Measurements from ENCODE around the gene MT1A.
"Not testable (repeated sequence)": the region's sequence is repeated elsewhere in the genome, so short reads cannot be mapped to it uniquely, and the experiment has no call there.

MT1A gene

DNA sequence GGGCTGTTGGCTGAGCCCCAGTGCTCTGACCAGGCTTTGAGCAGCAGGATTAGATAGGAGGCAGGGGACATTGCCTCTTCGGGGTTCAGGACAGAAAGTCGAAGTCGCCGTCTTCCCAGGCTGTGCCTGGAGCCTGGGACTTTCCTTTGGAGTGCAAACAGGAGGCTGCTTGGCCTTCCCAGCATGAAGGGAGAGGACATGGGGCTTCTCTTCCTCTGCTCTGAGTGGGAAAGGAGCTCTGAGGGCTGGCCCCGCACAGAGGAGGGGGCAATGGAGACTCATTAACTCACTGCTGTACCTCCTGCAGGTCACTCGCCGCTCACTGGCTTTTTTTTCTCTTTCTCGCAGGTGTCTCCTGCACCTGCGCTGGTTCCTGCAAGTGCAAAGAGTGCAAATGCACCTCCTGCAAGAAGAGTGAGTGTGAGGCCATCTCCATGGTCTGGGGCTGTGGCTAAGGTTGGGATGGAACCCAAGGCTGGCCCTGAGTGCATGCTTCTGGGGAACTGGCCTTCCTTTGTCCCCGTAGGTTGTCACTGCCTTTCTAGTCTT, 19.9 kb downstream of the MT1A start:
- DNase-seq, result no peak

DNA sequence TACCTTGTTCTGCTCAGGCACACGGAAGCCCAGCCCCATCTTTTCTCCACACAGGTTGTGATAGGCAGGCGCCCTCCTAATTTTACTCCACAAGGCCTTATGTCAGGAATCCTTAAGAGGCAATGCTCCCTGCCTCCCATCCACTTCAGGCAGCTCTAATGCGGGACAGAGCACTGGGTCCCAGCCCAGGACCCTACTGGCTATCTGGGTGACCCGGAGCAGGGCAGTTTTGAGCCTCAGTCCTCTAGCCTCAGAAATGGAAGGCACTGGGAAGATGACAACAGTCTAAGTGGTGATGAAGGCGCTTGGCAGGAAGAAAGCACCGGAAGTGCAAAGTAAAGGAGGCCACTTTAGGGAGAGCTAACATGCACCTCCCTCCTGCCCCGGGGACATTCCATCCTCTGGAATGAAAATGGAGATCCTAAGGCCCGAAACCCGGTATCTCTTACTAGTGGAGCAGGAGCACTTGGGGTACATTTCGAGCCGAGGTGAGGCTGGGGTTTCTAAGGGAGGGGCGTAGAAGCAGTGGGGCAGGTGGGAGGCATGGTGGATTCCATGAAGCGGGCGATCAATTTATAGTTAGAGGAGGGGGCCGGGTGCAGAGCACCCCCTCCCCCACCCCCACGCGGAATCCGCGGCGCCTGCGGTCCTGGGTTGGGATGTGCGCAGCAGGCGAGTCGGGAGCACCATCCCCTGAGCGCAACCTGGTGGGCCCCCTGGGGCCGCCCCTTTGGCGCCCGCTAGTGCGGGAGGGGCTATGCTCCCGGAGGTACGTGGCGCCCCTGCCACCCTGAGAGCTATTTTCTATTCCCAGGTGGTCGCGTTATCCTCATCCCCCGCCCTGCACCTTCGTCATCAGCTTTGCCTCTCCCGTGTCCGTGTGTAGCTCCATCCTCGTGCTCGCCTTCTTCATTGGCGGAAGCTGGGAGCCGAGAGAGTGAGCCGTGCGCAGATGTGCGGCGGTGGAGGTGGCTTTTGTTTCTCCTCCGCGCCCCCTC, 24.2 kb downstream of the MT1A start:
- no peak for DNase-seq

DNA sequence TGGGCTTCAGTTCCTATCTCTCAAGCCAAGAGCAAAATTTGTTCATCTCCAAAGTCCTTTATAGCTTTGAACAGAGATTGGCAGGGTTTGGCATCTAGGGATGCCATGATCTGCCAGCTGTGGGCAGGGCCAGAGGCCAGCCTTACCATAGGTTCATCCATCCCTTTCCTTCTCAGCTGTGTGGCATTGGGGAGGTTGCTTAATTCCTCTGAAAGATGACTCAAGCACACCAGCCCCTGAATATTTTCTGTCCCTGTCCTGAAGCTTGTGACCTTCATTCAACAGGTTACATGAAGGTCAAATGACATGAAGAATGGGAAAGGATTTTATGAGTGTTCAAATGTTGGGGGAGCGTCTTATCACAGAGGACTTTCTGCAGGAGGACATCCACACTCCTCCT, 26.0 kb downstream of the MT1A start:
- no peak for DNase-seq

DNA sequence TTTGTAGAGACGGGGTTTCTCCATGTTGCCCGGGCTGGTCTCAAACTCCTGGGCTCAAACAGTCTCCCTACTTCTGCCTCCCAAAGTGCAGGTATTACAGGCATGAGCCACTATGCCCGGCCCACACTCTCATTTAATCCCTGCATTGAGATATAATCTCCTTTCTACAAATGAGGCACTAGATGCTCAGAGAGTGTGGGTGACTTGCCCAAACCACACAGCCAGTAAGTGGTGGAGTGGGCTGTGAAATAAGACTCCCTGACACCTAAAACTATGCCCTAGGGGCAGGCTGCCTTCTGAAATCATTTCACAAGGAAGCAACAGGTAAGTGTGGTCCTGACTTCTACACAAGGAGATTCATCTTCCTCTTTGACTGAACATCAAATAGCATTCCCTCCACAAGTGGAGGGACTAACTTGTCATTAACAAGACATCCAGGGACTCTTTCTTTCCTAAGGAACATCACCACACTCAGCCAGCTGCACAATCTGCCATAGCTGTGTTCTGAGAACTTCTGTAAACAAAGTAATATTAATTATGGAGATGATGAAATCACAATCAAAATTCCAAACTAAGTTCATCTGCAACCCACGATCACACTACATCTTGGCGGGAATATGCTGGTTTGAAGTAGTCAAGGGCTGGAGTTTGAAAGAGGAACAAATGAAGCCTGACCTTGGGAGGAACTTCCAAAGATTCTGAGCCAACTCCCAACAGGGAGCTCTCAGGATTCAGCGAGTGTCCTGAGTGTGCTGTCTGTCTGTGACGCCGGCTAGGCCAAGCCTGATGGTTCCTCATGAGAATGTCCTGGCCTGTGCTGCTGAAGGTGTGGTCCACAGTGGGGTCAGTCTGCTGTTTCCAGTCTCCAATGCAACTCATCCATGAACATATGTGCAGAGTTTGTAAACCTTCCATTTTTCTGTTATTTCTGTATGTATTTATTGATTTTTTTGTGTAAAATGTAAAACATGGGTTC, 27.1 kb downstream of the MT1A start:
- not testable (repeated sequence) for DNase-seq

DNA sequence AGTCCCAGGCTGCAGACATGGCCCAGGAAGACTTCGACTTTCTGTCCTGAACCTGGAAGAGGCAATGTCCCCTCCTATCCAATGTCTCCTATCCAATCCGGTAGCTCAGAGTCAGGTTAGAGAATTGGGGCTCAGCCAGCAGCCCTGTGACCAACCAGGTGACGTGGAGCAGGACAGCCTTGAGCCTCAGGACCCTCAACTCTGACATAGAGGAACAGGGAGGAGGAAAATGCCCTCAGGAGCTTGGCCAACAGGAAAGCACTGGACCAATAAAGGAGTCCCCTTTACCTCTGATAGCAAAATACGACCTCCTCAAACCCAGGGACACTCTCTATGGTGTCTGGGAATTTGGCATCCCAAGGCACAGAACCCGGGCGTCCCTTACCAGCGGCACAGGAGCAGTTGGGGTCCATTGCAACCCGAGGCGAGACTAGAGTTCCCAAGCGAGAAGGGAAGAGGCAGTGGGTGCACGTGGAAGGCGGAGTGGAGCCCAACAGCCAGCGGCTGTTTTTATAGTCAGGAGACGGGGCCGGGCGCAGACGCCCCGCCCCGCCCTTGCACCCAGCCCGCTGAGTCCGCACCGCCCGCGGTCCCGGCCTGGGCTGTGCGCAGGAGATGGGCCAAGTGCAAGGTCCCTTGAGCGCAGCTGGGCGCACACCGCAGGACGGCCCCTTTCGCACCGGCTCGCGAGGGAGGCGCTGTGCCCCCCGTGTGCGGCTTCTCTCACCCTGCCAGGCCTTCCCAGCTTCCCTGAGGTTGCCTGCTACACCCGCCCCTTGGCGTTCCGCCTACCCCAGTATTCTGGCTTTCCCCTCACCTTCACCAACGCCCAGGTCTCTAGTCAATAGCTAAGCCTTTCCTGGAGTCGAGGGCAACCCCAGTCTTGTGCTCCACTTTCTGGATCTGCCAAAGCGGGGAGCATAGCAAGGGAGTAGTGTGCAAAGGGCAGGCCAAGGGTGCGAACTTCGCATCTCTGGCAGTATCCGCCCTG, 29.4 kb downstream of the MT1A start, which contains the start of gene MT1G:
Gene MT1G (minus strand): TSS at position 485 of the 991 bp plus-strand sequence. CDS start 72 bp downstream, at position 413.
- DNase-seq, result no peak

DNA sequence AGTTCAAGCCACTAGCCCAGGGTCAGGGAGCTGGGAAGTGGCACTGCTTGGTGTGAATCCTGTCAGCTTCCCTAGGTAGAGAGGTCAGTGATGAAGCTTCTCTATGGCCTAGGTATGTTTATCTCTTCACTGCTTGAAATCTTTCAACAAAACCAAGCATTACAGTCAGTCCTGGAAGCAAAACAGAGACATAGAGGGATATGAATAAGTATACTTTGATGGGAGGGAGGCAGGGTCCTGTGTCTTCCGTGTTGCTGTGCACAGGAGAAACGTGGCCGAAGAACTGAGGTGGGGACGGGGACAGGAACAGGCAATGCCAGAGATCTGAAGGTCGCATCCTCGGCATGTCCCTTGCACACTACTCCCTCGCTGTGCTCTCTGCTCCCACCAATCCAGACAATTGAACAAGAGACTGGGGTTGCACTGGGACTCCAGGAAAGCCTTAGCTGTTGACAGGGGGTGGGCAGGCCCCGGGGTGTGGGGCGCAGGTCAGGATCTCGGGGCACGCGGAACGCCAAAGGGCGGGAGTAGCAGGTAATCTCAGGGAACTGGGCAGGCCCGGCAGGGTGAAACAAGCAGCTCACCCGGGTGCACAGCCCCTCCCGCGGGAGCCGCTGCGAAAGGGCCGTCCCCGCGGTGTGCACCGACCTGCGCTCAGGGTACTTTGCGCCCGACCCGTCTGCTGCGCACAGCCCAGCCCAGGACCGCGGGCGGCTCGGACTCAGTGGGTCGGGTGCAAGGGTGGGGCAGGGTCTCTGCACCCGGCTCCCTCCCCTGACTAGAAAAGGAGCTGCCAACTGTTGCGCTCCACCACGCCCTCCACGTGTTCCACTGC, 30.8 kb downstream of the MT1A start, which contains the start of gene MT1H:
Gene MT1H (plus strand): TSS at position 810 of the 835 bp plus-strand sequence. CDS start 71 bp downstream, outside the sequence.
- DNase-seq, result no peak

DNA sequence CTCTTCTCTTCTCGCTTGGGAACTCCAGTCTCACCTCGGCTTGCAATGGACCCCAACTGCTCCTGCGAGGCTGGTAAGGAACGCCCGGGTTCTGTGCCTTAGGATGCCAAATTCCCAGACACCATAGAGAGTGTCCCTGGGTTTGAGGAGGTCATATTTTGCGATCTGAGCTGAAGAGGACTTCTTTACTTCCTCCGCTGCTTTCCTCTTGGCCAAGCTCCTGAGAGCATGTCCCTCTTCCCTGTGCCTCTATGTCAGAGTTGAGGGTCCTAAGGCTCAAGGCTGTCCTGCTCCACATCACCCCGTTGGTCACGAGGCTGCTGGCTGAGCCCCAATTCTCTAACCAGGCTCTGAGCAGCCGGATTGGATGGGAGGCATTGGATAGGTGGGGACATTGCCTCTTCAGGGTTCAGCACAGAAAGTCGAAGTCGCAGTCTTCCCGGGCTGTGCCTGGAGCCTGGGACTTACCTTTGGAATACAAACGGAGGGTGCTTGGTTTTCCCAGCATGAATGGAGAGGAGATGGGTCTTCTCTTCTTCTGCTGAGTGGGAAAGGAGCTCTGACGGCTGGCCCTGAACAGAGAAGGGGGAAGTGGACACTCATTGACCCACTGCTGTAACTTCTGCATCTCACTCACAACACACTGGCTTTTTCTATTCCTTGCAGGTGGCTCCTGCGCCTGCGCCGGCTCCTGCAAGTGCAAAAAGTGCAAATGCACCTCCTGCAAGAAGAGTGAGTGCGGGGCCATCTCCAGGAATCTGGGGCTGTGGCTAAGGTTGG, 31.6 kb downstream of the MT1A start:
- DNase-seq, result no peak

DNA sequence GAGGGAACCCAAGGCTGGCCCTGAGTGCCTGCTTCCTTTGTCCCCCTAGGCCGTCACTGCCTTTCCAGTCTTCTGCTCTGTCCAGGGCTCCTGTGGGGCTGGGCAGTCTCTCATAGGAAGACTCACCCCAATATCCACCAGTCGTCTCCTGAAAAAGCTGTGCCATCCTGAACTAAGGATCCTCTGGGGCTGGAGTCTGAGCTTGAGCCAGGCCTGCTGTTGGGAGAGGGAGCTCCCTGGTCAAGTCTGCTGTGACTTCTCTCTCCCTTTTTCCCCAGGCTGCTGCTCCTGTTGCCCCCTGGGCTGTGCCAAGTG, 32.1 kb downstream of the MT1A start:
- DNase-seq, result no peak

DNA sequence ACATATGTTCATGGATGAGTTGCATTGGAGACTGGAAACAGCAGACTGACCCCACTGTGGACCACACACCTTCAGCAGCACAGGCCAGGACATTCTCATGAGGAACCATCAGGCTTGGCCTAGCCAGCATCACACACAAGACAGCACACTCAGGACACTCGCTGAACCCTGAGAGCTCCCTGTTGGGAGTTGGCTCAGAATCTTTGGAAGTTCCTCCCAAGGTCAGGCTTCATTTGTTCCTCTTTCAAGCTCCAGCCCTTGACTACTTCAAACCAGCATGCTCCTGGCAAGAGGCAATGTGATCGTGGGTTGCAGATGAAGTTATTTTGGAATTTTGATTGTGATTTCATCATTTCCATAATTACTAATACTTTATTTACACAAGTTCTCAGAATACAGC, 33.2 kb downstream of the MT1A start:
- DNase-seq, result not testable (repeated sequence)

DNA sequence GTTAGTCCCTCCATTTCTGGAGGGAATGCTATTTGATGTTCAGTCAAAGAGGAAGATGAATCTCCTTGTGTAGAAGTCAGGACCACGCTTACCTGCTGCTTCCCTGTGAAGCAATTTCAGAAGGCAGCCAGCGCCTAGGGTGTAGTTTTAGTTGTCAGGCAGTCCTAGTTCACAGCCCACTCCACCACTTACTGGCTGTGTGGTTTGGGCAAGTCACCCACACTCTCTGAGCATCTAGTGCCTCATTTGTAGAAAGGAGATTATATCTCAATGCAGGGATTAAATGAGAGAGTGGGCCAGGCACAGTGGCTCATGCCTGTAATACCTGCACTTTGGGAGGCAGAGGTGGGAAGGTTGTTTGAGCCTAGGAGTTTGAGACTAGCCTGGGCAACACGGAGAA, 33.7 kb downstream of the MT1A start:
- DNase-seq, result not testable (repeated sequence)

DNA sequence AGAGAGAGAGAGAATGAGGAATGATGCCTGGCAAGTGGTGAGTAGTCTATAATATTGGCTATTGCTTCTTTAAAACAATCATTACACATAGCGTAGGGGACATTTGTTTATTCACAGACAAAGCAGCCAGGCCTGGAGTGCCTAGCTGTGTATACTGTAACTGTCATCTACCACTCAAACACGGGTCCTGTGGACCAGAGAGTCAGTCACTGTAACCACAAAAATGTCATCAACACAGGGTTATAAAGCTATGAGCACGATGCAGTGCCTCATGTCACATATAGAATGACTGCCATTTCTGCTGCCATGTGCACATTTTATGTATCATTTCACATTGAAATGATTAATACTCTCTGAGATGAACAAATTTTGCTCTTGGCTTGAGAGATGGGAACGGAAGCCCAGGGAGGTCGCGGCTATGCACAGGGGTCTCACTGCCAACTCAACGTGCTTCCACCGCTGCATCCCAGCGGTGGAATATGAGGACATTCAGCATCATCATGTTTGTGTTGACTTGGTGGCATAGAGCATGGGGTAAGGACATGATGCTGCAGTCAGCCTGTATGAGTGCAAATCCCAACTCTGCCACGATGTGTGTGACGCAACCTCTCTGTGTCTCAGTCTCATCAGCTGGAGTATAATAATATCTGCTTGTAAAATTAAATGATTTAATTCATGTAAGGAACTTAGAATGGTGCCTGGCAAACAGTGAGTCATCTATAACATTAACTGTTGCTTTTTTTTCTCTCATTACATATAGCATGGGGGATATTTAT, 34.5 kb downstream of the MT1A start:
- DNase-seq, result no peak

DNA sequence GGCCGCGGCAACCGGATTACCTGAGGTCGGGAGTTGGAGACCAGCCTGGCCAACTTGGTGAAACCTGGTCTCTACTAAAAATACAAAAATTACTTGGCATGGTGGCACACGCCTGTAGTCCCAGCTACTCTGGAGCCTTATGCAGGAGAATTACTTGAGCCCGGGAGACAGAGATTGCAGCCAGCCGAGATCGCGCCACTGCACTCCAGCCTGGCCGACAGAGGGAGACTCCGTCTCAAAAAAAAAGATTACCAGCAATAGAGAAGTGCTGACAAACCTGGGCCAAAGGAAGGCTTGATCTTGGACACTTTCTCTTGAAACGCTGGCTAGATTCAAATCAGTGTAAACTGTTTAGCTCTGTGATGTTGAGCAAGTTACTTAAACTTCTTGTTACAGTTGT, 35.5 kb downstream of the MT1A start:
- peak; percentile 73 for DNase-seq

DNA sequence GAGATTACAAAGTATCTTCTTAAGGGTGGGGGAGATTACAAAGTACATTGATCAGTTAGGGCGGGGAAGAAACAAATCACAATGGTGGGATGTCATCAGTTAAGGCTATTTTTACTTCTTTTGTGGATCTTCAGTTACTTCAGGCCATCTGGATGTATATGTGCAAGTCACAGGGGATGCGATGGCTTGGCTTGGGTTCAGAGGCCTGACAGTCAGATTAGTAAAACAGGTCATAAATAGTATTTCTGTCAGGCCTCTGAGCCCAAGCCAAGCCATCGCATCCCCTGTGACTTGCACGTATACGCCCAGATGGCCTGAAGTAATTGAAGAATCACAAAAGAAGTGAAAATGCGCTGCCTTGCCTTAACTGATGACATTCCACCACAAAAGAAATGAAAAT, 36.1 kb downstream of the MT1A start:
- not testable (repeated sequence) for DNase-seq

DNA sequence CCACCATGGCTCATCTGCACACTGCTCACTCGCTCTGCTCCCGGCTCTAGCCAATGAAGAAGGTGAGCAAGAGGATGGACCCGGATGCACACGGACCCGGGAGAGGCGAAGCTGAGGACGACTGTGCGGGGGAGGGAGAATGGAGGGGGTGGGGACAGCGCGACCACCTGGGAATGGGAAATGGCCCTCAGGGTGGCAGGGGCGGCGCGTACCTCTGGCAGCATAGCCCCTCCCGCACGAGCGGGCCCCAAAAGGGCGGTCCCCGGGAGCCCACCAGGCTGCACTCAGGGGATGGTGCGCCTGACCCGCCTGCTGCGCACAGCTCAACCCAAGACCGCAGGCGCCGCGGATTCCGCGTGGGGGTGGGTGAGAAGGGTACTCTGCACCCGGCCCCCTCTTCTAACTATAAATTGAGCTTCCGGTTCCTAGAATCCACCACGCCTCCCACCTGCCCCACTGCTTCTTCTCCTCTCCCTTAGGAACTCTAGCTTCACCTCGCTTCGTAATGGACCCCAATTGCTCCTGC, 37.3 kb downstream of the MT1A start:
- DNase-seq, result no peak

DNA sequence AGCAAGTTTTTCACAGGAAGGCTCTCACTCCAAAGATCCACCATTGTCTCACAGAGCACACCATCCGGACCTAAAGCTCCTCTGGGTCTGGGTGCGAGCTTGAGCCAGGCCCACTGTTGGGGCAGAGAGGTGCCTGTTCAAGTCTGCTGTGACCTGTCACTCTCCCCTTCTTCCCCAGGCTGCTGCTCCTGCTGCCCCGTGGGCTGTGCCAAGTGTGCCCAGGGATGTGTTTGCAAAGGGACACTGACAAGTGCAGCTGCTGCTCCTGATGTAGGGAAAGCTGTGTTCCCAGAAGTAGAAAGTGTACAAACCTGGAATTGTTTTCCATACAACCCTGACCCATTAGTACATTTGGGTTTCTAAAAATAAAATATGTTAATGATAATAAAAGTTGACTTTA, 39.0 kb downstream of the MT1A start:
- DNase-seq, result no peak

DNA sequence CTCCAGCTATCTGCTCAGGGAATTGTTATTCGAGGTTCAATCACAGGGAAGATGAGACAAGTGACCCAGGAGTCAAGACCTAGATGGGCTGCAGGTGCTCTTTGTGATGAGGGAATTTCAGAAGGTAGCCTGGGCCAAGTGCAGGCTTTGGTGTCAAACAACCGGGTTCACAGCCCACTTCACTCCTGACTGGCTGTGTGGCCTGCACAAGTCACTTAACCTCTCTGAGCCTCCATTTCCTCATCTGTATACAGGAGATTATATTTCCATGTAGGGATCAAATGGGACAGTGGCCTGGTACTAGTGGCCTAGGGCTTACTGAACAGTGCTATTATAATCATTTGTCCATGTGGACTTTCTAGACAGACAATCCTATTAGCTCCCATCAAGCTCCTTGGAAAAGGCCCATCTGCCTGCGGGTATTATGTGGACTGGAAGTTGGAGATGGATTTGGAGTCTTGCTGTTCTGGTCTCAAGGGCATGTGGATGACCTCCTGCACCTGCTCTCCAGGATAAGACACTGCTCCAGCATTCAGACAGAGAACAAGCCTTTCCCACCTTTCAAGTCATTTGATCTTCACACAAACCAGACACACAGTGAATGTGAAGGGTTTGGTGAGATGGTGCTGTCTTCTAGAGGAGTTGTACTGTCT, 40.7 kb downstream of the MT1A start:
- no peak for DNase-seq

DNA sequence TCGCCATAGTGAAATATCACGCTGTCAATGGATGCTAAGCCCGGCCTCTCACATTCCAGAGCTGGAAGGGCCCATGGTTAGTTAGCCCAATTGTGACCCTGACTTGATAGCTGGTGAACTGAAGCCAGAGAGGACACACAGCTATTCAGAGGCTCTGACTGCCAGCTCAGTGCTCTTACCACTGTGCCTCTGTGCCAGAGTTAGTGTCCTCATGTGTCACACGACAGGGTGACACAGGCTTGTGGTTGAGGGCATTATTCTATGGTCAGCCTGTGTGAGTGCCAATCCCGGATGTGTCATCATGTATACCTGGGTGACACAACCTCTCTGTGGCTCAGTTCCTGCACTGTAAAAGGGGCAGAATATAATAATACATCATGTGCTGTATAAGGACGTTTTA, 41.4 kb downstream of the MT1A start:
- DNase-seq, result no peak

Measured in islet precursor cell (in vitro differentiated cells).